ENCODE measurements around the gene C17orf67. TPM values are rescaled to one million over a fixed set of nuclear protein-coding genes. Genes with fewer than 3 reads are reported as not detected.

The C17orf67 gene
- total RNA-seq (2022; extraction: Qiagen RNA extraction) = 1.2 to 2.2 TPM (median 1.8 TPM) in 5 replicates

GRCh38 chr17:56833809-56834379, at the start of gene C17orf67, which contains the start of gene DGKE:
Gene C17orf67, minus strand, starts transcription at chr17:56833920. Its CDS starts 18,110 bp downstream, at chr17:56815810.
Gene DGKE, plus strand, starts transcription at chr17:56834151. Its CDS starts 645 bp downstream, at chr17:56834796.

Other genes starting within 250 kb of the C17orf67 start
- gene NOG, start 240.2 kb downstream of the C17orf67 start, total RNA-seq (2022; extraction: Qiagen RNA extraction) = 0.58 to 1.1 TPM (median 0.91 TPM) in 5 replicates
- gene DGKE, start 231 bp upstream of the C17orf67 start, total RNA-seq (2022; extraction: Qiagen RNA extraction) = 3.6 to 4.4 TPM (median 3.8 TPM) in 5 replicates
- gene TRIM25, start 80.1 kb upstream of the C17orf67 start, total RNA-seq (2022; extraction: Qiagen RNA extraction) = 54.4 to 78.4 TPM (median 57.5 TPM) in 5 replicates
- 15.0 to 22.5 TPM (median 15.4 TPM) in 5 replicates for gene COIL, start 127.1 kb upstream of the C17orf67 start, total RNA-seq (2022; extraction: Qiagen RNA extraction)
- gene SCPEP1, start 144.2 kb upstream of the C17orf67 start, total RNA-seq (2022; extraction: Qiagen RNA extraction) = 37.0 to 47.1 TPM (median 41.4 TPM) in 5 replicates